GM21515 (cell line): ENCODE data around the gene RAPGEF3.

Experiments
- ATAC-seq: cut with Tn5 transposase; IDR thresholded peaks from one replicate; pipeline ENCODE4 v1.9.1; 2021; ENCODE audit not compliant: unreplicated experiment

The RAPGEF3 gene

GRCh38 chr12:47705566-47706425, 52.9 kb downstream of the RAPGEF3 start, which contains the start of gene RPAP3:
Gene RPAP3, minus strand, starts transcription at chr12:47706030. Its CDS starts 3,190 bp downstream, at chr12:47702840.
- peak; percentile 84 for ATAC-seq

DNA sequence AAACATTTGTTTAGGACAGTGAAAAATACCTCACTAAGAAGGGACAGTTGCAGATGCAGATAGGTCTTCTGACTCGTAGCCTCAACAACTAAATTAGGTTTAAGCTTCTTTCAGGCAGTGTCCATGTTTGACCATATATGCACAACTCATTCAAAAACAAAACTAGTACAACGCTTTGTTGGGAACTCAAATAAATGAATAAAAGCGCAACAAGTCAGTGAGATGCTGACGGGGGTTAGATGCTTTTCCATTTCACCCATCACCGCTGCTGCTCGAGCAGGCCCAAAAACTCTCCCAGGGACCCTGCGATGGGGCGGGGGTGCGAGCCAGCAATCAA, 53.5 kb downstream of the RAPGEF3 start:
- no peak for ATAC-seq

GRCh38 chr12:47704719-47705118, 54.0 kb downstream of the RAPGEF3 start:
- no peak for ATAC-seq

- no peak for ATAC-seq
Measured at GRCh38 chr12:47700263-47700662, 58.4 kb downstream of the RAPGEF3 start.

GRCh38 chr12:47698631-47699030, 60.0 kb downstream of the RAPGEF3 start:
- no peak for ATAC-seq

DNA sequence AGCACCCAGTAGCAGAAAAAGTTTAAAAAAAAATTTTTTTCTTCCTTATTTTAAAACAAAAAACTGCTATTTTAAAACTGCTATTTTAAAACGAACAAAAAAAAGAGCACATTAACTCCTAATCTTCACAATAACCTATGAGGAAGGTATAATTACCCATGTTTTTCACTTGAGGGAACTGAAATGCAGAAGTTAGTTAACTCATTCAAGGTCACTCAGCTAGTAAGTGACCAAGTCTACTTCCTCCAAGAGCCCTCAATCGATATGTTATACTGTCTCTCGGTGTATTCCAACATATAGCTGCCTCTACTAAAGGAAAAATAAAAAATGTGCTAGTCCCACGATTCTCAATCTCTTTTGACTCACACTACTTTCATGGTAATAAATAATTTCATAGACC, 60.6 kb downstream of the RAPGEF3 start:
- ATAC-seq: no peak

- ATAC-seq: no peak
Measured at GRCh38 chr12:47689215-47689614, 69.5 kb downstream of the RAPGEF3 start.

GRCh38 chr12:47687636-47688035, 71.0 kb downstream of the RAPGEF3 start:
- no peak for ATAC-seq

- ATAC-seq: peak; percentile 51
Measured at GRCh38 chr12:47686645-47687240, 71.9 kb downstream of the RAPGEF3 start.
